Astrocyte (in vitro differentiated cells and primary cell): Measurements from ENCODE around the gene ATXN7L3. TPM values are rescaled to one million over a fixed set of nuclear protein-coding genes. Genes with fewer than 3 reads are reported as not detected.

Source experiments
- DNase-seq: peaks from one replicate; pipeline ENCODE4 v3.0.0-alpha.2; 2010; ENCODE audit warnings: low read depth
- FAIRE-seq: peaks from 2 replicates; lab custom pipeline; 2011; peaks lifted over from hg19 to GRCh38; lab: Jason Lieb, UNC
- H2AFZ ChIP-seq: 2 replicates; pipeline ENCODE4 v1.6.0; 2012; ENCODE audit warnings: low read depth, low read length, inconsistent platforms
- H3K27ac ChIP-seq: 2 replicates; pipeline ENCODE4 v1.5.1; 2011; ENCODE audit warnings: low read depth, low read length, inconsistent platforms
- H3K27me3 ChIP-seq: 2 replicates; pipeline ENCODE4 v1.6.0; 2011; ENCODE audit warnings: low read length, inconsistent platforms; ENCODE audit not compliant: insufficient read depth
- H3K36me3 ChIP-seq: 2 replicates; pipeline ENCODE4 v1.5.1; 2011; ENCODE audit warnings: low read length, inconsistent platforms; ENCODE audit not compliant: insufficient read depth
- H3K4me1 ChIP-seq: 2 replicates; pipeline ENCODE4 v1.5.1; 2011; ENCODE audit warnings: low read length, inconsistent platforms; ENCODE audit not compliant: insufficient read depth
- H3K4me2 ChIP-seq: 2 replicates; pipeline ENCODE4 v1.6.0; 2012; ENCODE audit warnings: low read length, inconsistent platforms
- H3K4me3 ChIP-seq: 2 replicates; pipeline ENCODE4 v1.5.1; 2011; ENCODE audit warnings: low read depth, mild to moderate bottlenecking, low read length, inconsistent platforms; ENCODE audit not compliant: insufficient read depth
- H3K79me2 ChIP-seq: 2 replicates; pipeline ENCODE4 v1.6.0; 2012; ENCODE audit warnings: mild to moderate bottlenecking, low read length, inconsistent platforms; ENCODE audit not compliant: insufficient read depth
- H3K9ac ChIP-seq: 2 replicates; pipeline ENCODE4 v1.6.0; 2012; ENCODE audit warnings: mild to moderate bottlenecking, low read length, inconsistent platforms
- H3K9me3 ChIP-seq: 2 replicates; pipeline ENCODE4 v1.5.1; 2012; ENCODE audit warnings: low read depth, mild to moderate bottlenecking, low read length, inconsistent platforms; ENCODE audit not compliant: insufficient read depth
- H4K20me1 ChIP-seq: 2 replicates; pipeline ENCODE4 v1.6.0; 2012; ENCODE audit warnings: low read length, inconsistent platforms; ENCODE audit not compliant: insufficient read depth
- H3K27ac Mint-ChIP-seq: one replicate; pipeline ENCODE4 v1.8.0; 2021; ENCODE audit warnings: mild to moderate bottlenecking, mixed read lengths; ENCODE audit not compliant: unreplicated experiment
- H3K27me3 Mint-ChIP-seq: one replicate; pipeline ENCODE4 v1.8.0; 2021; ENCODE audit warnings: low read depth, mixed read lengths; ENCODE audit not compliant: unreplicated experiment
- H3K36me3 Mint-ChIP-seq: one replicate; pipeline ENCODE4 v1.8.0; 2021; ENCODE audit warnings: low read depth, mixed read lengths; ENCODE audit not compliant: unreplicated experiment
- H3K4me1 Mint-ChIP-seq: one replicate; pipeline ENCODE4 v1.8.0; 2021; ENCODE audit warnings: low read depth, mixed read lengths; ENCODE audit not compliant: unreplicated experiment
- H3K4me3 Mint-ChIP-seq: one replicate; pipeline ENCODE4 v1.8.0; 2021; ENCODE audit warnings: mild to moderate bottlenecking, moderate library complexity, mixed read lengths; ENCODE audit not compliant: unreplicated experiment
- H3K9me3 Mint-ChIP-seq: one replicate; pipeline ENCODE4 v1.8.0; 2021; ENCODE audit warnings: mild to moderate bottlenecking, mixed read lengths; ENCODE audit not compliant: unreplicated experiment
- CTCF ChIP-seq: IDR thresholded peaks from 2 replicates; pipeline ENCODE4 v1.5.1; 2011; ENCODE audit warnings: low read depth, mild to moderate bottlenecking, inconsistent platforms, low read length, moderate library complexity; ENCODE audit not compliant: insufficient read depth
- EZH2 ChIP-seq: IDR thresholded peaks from 2 replicates; pipeline ENCODE4 v1.6.1; 2012; ENCODE audit warnings: mild to moderate bottlenecking, low read length, inconsistent platforms; ENCODE audit not compliant: insufficient read depth
- total RNA-seq: library from RNA; stranded (reverse); gene quantifications from 2 replicates; pipeline ENCODE4 v1.2.1, GENCODE V29; 2021

The ATXN7L3 gene
- total RNA-seq, 1 donor from 2014 or later, result 87.0 TPM

- Histone ChIP-seq H3K9me3 (no peaks in the 10 kb centered on the region), H3K36me3 (peaks cover 5% of the 10 kb centered on the region), H3K27me3 (no peaks in the 10 kb centered on the region), H4K20me1 (no peaks in the 10 kb centered on the region), H3K4me1 (peaks cover 4% of the 10 kb centered on the region), H3K27ac (no peak overlapping the region), H3K79me2 (no peaks in the 10 kb centered on the region), H3K4me3 (no peak overlapping the region), H2AFZ (no peak overlapping the region), H3K4me2 (no peak overlapping the region), H3K9ac (no peak overlapping the region)
- FAIRE-seq (no peak), DNase-seq (no peak)
- Mint-ChIP-seq H3K4me1 (peaks cover 2% of the 10 kb centered on the region), H3K27ac (no peak overlapping the region), H3K9me3 (no peaks in the 10 kb centered on the region), H3K4me3 (peak overlapping the region; percentile 20), H3K36me3 (no peaks in the 10 kb centered on the region), H3K27me3 (no peaks in the 10 kb centered on the region)
- TF ChIP-seq CTCF, result no peak
- TF ChIP-seq EZH2, result no peak
Measured at GRCh38 chr17:44164476-44164875, 35.2 kb downstream of the ATXN7L3 start.

GRCh38 chr17:44159519-44160210 lies 40.0 kb downstream of the ATXN7L3 start:
- H3K27ac ChIP-seq, result no peak overlapping the region
- no peaks in the 10 kb centered on the region for H3K27me3 Mint-ChIP-seq
- H3K79me2 ChIP-seq, result no peaks in the 10 kb centered on the region
- DNase-seq (no peak), FAIRE-seq (no peak)
- H3K4me1 ChIP-seq, result no peaks in the 10 kb centered on the region
- no peaks in the 10 kb centered on the region for H3K27me3 ChIP-seq
- peaks cover 8% of the 10 kb centered on the region for H3K36me3 ChIP-seq
- H3K9me3 ChIP-seq, result no peaks in the 10 kb centered on the region
- peaks cover 5% of the 10 kb centered on the region for H3K4me1 Mint-ChIP-seq
- no peak overlapping the region for H3K4me2 ChIP-seq
- peak overlapping the region; percentile 34 for H3K27ac Mint-ChIP-seq
- no peak overlapping the region for H3K4me3 ChIP-seq
- H2AFZ ChIP-seq, result peak overlapping the region; percentile 17
- no peak for TF ChIP-seq EZH2
- no peak for TF ChIP-seq CTCF
- no peaks in the 10 kb centered on the region for H4K20me1 ChIP-seq
- no peak overlapping the region for H3K9ac ChIP-seq
- no peak overlapping the region for H3K4me3 Mint-ChIP-seq
- no peaks in the 10 kb centered on the region for H3K9me3 Mint-ChIP-seq
- peaks cover 6% of the 10 kb centered on the region for H3K36me3 Mint-ChIP-seq

GRCh38 chr17:44155488-44155887 lies 44.2 kb downstream of the ATXN7L3 start:
- no peaks in the 10 kb centered on the region for H3K4me1 ChIP-seq
- H4K20me1 ChIP-seq, result no peaks in the 10 kb centered on the region
- peaks cover 11% of the 10 kb centered on the region for H3K79me2 ChIP-seq
- no peak overlapping the region for H3K9ac ChIP-seq
- Mint-ChIP-seq H3K4me1 (peaks cover 8% of the 10 kb centered on the region), H3K36me3 (peaks cover 6% of the 10 kb centered on the region), H3K27me3 (no peaks in the 10 kb centered on the region), H3K4me3 (no peak overlapping the region), H3K27ac (no peak overlapping the region), H3K9me3 (no peaks in the 10 kb centered on the region)
- no peak overlapping the region for H3K27ac ChIP-seq
- DNase-seq (no peak), FAIRE-seq (no peak)
- TF ChIP-seq CTCF (no peak), EZH2 (no peak)
- no peaks in the 10 kb centered on the region for H3K27me3 ChIP-seq
- H3K4me3 ChIP-seq, result no peak overlapping the region
- peaks cover 12% of the 10 kb centered on the region for H3K36me3 ChIP-seq
- no peak overlapping the region for H3K4me2 ChIP-seq
- no peaks in the 10 kb centered on the region for H3K9me3 ChIP-seq
- no peak overlapping the region for H2AFZ ChIP-seq
